HG02884 (cell line): Measurements from ENCODE around the gene TGFBR2.
A peak's percentile ranks its signal among the peaks of the same experiment; 100 is the strongest.

Source experiments
- ATAC-seq: cut with Tn5 transposase; IDR thresholded peaks from one replicate; pipeline ENCODE4 v1.9.1; 2021; ENCODE audit warnings: mild to moderate bottlenecking, moderate library complexity; ENCODE audit not compliant: unreplicated experiment

TGFBR2 gene

DNA sequence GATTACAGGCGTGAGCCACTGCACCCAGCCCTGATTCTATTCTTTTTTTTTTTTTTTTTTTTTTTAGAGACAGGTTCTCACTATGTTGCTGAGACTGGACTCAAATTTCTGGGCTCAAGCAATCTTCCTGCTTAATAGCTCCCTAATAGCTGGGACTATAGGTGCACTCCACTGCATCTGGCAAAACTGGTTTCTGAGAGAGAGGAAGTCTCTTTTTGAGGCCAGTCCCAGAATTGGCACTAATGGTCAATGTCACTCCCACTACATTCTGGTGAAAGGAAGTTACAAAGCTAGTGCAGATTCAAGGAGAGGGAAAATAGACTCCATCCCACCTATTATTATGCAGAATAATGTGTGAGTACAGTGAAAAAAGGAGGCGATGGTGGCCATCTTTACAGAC lies 5.8 kb upstream of the TGFBR2 start:
- no peak for ATAC-seq

- ATAC-seq, result no peak
These were observed 3.5 kb upstream of the TGFBR2 start for GRCh38 chr3:30602946-30603345.

DNA sequence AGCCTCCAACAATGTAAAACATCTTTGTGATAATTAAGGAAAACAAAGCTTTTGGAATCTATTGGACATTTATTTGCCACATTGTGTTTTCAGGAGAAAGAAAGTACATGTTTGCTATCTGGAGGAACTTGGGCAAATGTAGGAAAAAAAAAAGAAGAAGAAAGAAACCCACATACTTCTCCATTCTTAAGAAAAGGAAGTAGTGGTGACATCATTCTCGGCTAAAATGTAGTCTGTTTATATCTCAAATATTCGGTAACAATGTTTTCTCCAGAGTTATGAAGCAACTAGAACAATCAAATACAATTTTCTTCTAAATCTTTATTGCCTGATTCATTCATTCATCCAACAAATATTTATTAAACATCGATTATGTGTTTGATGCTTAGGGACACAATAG lies 2.3 kb upstream of the TGFBR2 start:
- ATAC-seq, result no peak

DNA sequence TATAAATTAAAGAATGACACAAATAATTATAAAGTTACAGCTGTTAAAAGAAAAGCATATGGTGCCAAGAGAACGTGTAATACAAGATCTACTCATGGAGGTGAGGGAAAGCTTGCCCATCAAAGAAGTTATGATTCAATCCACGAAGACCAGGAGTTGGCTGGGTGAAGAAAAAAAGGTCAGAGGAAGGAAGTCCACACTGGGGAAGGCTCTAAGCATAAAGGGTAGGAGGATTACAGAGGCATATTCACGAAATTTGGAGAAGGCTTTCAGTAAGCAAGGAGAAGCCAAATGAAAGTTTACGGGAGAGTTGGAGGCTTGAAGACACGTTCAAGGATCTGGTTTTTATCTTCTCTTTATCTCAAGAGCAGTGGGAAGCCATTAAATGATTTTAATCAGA lies 1.8 kb upstream of the TGFBR2 start:
- ATAC-seq, result no peak

DNA sequence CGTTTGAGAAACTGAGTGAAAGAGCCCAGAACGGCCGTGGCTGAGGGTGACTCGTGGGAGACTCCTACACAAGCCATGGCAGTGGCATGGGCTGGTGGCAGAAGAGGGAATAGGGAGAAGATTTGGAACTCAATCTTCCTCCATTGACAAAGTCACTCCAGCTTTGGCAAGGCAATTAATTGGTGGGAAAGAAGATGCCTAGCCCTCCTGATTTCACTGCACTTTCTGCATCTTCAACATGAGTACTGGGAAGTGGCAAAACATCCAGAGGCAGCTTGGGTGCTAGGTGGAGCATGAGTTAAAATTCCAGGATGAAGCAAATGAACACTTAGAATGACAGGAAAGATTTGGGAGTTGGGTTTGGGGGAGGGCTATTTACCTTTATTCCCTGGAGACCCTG lies 1.4 kb upstream of the TGFBR2 start:
- no peak for ATAC-seq

DNA sequence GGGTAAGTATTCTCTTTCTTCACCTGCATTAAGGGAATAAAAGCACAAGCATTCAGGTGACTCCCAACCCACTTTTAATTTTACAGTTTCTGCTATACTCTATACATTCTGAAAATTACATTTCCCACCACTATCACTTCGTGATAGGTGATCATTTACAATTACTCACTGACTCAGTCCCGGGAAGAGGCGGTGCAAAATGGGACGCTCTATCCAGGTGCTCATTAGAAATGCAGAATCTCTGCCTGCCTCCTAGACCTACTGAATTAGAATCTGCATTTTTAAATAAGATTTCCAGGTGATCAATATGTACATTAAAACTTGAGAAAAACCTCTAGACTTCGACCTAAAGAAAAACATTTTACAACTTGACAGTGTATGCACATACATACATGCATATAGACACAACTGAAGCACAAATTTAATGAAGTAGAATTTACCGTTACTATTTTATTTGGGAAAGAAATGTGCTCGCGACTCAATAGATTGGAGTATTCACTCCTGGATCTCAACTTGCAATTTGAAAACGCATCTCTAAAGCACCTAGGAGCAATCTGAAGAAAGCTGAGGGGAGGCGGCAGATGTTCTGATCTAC lies 598 bp upstream of the TGFBR2 start:
- ATAC-seq, result no peak

GRCh38 chr3:30607032-30607833 lies 832 bp downstream of the TGFBR2 start:
- ATAC-seq, result peak; percentile 38

- ATAC-seq, result no peak
These were observed 2.2 kb downstream of the TGFBR2 start for GRCh38 chr3:30608598-30608947.

DNA sequence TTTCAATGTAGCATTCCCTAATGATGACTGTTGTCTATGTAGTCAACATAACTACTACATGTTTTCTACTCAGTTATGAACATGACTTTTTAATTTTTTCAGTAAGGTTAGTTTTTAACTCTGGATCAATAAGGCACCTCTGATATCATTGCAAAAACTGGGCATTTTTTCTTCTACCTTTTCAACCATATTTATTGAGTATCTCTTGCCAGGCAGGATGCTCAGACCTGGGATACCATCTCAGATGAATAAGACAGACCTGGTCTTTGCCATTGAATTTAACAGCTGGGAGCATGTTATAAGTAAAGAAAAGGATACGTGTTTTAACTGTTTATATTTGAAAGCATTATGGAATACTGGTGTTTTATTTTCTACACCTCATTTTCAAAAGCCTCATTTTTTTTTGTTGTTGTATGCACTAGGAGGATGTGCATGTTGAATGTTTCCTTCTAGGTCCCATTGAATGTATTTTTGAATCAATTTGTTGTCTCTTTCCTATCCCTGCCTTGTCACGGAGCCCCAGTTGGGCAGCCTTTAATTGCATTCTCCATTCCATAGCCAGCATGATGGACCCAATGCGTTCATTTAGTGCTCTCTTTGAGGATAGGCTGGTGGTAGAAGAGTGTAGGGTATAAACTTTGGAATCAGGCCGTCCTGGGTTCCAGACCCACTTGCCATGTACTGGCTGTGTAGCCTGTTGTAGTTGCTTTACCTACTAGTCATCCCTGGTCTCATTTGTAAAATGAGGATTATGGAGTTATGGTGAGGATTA lies 3.7 kb downstream of the TGFBR2 start:
- ATAC-seq, result no peak

DNA sequence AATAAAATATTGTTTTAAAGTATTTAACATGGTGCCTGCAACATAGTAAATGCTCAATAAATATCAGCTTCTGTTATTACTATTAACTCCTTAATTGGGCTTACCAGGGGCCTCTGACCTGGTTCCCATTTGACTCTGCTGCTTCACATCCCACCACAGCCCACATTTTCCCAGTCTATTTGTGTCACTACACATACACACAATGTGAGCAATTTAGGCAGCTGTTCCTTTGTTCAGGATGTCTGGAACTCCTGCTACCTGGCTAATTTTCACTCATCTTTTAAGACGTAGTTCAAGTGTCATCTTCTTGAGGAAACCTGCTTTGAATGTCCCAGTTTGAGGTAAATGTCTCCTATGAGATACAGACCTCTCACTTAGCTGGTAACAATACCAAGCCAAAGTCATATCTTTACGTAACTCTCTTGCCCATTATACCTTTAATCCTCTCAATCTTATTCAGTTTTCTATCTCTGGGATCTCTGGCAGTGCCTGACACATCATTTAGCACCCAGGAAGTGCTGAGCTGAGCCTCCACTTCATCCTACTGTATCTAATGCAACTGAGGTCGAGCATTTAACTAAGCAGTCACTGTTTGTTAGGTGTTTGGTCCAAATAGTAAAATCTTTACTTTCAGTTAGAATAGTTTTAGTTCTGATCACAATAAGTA lies 4.4 kb downstream of the TGFBR2 start:
- ATAC-seq, result no peak

DNA sequence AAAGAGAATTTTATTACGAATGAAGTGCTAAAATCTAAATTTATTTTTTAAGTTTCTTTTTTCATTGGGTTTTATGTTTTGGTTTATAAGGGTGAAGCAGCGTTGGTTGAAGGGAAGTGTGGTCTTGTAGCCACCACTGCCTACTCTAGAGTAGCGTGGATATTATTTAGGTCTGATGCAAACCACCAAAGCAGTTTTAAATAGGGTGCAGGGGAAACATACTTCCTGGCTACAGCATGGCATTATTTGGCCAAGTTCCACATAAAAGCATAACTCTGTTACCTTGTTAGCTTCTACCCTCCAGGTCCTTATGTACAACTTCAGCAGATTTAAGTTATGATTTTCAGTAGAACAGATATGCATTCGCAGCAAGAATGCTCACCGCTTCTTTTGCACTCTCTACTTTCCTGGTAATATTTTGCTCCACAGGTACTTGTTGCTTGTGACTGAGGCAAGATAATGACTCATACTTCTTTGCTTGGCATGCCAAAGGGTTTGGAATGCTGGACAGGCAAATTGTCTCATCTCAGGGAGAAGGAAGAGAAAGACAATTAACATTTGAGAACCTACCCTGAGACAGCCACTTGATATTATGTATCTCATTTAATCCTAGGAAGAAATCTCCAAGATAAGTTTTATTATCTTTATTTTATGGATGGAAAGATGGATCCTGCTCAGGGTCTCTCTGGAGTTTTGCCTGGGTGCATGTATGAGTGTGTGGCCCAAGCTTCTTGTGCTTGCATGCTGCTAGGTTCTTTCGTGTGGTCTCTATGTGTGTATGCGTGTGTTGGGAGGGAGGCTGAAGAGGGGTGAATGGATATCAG lies 5.4 kb downstream of the TGFBR2 start:
- ATAC-seq, result no peak

DNA sequence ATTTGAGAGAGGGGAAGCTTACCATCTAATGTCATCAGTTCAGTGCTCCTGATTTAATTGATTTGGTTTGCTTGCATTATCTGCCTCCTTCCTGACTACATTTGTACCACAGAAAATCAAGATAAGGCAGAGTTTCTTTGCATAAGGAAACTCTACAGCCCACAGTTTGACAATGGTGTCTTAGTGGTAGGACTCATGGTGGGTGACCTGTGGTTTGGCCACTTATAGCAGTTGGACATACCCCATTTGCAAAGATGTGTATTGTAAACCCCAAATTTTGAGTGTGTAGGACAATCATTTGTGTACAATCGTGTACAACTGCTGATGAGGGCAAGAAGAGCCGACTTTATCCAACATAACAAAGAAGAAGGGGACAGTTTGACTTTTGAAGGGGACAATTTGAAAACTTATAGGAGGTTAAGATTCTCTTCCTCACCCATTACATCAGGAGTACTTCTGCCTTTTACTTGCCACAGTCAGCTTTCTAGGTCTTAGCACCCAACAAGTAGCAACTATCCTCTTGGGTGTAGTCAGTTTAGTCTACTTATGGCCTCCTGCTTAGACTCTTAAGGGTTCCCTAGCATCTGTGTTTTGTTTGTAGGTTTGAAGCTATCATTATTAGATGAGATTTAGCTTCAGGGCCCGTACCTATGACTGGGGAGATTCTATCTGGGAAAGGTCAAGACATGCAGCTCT lies 6.2 kb downstream of the TGFBR2 start:
- ATAC-seq, result no peak

DNA sequence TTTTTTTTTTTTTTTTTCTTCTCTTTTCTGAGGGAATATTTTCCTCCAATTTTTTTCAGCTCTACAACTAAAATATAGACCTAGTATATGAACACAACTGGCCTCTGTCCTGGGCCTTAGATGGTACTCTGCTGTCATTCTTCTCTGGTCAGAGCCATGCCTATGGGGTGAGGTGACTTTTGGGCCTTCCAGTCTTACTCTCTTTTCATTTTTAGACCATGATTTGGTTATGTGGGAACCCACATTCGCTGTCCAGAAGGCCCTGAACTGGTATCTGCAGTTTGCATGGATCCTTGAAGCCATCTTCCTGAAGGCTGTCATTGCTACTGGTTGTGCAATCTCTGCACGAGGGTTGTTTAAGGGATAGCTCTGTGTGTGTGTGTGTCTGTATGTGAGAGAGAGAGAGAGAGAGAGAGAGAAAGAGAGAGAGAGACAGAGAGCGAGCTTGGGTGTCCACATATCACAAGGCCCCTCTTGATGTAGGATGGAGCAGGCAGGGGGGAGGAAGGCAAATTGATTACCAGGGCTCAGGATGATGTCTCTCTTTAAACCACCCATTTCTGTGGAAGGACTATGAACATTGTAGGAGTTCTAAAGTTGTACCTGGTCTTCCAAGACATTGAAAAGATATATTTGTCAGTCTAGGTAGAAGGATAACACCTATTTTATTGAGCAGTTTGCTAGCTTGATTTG lies 6.9 kb downstream of the TGFBR2 start:
- ATAC-seq, result no peak

GRCh38 chr3:30614373-30614772 lies 8.0 kb downstream of the TGFBR2 start:
- ATAC-seq, result no peak

DNA sequence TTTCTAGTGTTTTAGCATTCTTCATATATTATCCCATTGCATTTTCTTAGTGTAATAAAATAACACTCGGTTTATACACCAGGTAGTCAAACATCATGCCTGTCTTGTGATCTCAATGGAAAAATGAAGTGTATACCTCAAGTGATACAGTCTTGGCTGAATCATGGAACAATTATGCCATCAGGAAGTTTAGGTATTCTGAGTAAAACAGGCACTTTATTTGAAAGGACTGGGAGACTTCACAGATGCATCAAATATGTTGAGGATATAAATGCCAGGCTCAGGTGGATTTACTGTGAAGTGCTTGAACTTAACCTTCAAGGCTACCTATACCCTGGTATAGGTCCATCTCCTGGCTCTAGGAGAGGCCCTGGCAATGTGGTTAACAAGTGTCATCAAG lies 8.5 kb downstream of the TGFBR2 start:
- no peak for ATAC-seq

GRCh38 chr3:30615615-30616346 lies 9.4 kb downstream of the TGFBR2 start:
- ATAC-seq, result no peak

GRCh38 chr3:30616347-30617027 lies 10.1 kb downstream of the TGFBR2 start:
- ATAC-seq, result no peak

GRCh38 chr3:30617069-30617468 lies 10.7 kb downstream of the TGFBR2 start:
- ATAC-seq, result no peak
